Left ventricle myocardium inferior (tissue), 1 donor: ENCODE data around the gene RAB8B. TPM values are rescaled to one million over a fixed set of nuclear protein-coding genes. Genes with fewer than 3 reads are reported as not detected.
A peak's percentile ranks its signal among the peaks of the same experiment; 100 is the strongest.

Source experiments
- DNase-seq: peaks from one replicate; pipeline ENCODE4 v3.0.0-alpha.2; 2020
- H3K27ac ChIP-seq: fragments of 200-600 bp; replicated peaks from 2 replicates; pipeline ENCODE4 v1.8.0; 2021
- H3K27me3 ChIP-seq: fragments of 200-600 bp; 2 replicates; pipeline ENCODE4 v1.8.0; 2021; ENCODE audit warnings: low read depth
- H3K36me3 ChIP-seq: fragments of 200-600 bp; 2 replicates; pipeline ENCODE4 v1.8.0; 2021
- H3K4me1 ChIP-seq: fragments of 200-600 bp; 2 replicates; pipeline ENCODE4 v1.8.0; 2021
- H3K4me3 ChIP-seq: fragments of 200-600 bp; 2 replicates; pipeline ENCODE4 v1.8.0; 2021; ENCODE audit warnings: mild to moderate bottlenecking, moderate library complexity
- H3K9me3 ChIP-seq: fragments of 200-600 bp; replicated peaks from 2 replicates; pipeline ENCODE4 v1.8.0; 2021
- intact Hi-C: fragments of 100-400 bp; cut with micrococcal nuclease; formaldehyde crosslinking; loops from one replicate; pipeline ENCODE4 v1.11.0; 2022
- total RNA-seq: library from RNA; stranded (reverse); fragmentation: NEBNext Ultra II Directional; extraction: Animal tissue kit (Norgen Biotek cat#: 25700); gene quantifications from one replicate; pipeline ENCODE4 v1.2.1, GENCODE V29; 2021
- TF ChIP-seq, protein P1 (sequence below): fragments of 200-600 bp; IDR thresholded peaks from 2 replicates; pipeline ENCODE4 v1.8.0; 2021; ENCODE audit warnings: antibody characterized with exemption, mild to moderate bottlenecking, borderline replicate concordance
- donor health status: DM: no; HTN: yes; CAD: no; lungs with severe emphysema.

RAB8B gene
- total RNA-seq, 1 donor from 2014 or later: 8.1 TPM

GRCh38 chr15:63240109-63240508, 50.7 kb downstream of the RAB8B start:
- no peaks in the 10 kb centered on the region for H3K9me3 ChIP-seq
- no peak for DNase-seq
- TF ChIP-seq, protein P1, sequence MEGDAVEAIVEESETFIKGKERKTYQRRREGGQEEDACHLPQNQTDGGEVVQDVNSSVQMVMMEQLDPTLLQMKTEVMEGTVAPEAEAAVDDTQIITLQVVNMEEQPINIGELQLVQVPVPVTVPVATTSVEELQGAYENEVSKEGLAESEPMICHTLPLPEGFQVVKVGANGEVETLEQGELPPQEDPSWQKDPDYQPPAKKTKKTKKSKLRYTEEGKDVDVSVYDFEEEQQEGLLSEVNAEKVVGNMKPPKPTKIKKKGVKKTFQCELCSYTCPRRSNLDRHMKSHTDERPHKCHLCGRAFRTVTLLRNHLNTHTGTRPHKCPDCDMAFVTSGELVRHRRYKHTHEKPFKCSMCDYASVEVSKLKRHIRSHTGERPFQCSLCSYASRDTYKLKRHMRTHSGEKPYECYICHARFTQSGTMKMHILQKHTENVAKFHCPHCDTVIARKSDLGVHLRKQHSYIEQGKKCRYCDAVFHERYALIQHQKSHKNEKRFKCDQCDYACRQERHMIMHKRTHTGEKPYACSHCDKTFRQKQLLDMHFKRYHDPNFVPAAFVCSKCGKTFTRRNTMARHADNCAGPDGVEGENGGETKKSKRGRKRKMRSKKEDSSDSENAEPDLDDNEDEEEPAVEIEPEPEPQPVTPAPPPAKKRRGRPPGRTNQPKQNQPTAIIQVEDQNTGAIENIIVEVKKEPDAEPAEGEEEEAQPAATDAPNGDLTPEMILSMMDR: no peak
- intact Hi-C loops: no loop called here
- no peak overlapping the region for H3K27ac ChIP-seq
- H3K4me1 ChIP-seq: peaks cover 54% of the 10 kb centered on the region
- H3K27me3 ChIP-seq: no peaks in the 10 kb centered on the region
- H3K36me3 ChIP-seq: no peaks in the 10 kb centered on the region
- H3K4me3 ChIP-seq: no peak overlapping the region

DNA sequence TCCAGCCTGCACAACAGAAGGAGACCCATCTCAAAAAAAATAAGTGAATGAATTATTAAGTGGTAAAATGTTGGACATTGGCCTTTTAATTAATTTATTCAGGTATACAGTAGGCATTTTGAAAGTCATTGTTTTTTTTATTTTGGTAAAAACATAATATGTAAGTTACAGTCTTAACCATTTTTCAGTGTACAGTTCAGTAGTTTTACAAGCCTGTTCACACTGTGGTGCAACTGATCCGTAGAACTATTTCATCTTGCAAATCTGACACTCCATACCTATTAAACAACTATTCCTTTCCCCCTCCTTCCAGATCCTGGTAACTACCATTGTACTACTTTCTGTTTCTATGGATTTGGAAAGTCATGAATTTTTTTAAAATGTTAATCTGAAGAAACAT, 51.9 kb downstream of the RAB8B start:
- TF ChIP-seq, protein P1: no peak
- Histone ChIP-seq H3K27ac (no peak overlapping the region), H3K9me3 (no peaks in the 10 kb centered on the region), H3K27me3 (no peaks in the 10 kb centered on the region), H3K36me3 (peaks cover under 1% of the 10 kb centered on the region), H3K4me1 (peaks cover 52% of the 10 kb centered on the region), H3K4me3 (no peak overlapping the region)
- intact Hi-C loops: no loop called here
- no peak for DNase-seq

DNA sequence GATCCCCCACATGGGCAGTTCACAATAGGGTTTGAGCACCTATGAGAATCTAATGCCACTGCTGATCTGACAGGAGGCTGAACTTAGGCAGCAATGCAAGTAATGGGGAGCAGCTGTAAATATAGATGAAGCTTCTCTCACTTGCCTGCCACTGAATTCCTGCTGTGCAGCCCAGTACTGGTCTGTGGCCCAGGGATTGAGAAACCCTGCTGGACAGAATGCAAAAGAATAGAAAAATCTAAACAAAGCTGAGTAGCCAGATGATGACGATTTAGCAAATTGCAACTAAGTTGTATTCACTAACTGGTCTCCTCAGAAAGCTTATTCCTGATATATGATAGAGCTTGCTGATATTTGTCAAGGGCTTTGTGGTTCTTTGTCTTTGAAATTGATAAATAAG, 53.7 kb downstream of the RAB8B start:
- no peaks in the 10 kb centered on the region for H3K9me3 ChIP-seq
- intact Hi-C loops: no loop called here
- no peaks in the 10 kb centered on the region for H3K27me3 ChIP-seq
- H3K4me3 ChIP-seq: no peak overlapping the region
- DNase-seq: no peak
- H3K4me1 ChIP-seq: peaks cover 55% of the 10 kb centered on the region
- peak overlapping the region; percentile 69 for H3K27ac ChIP-seq
- TF ChIP-seq, protein P1: no peak
- peaks cover 3% of the 10 kb centered on the region for H3K36me3 ChIP-seq

- DNase-seq: no peak
- H3K4me1 ChIP-seq: peaks cover 48% of the 10 kb centered on the region
- TF ChIP-seq, protein P1: no peak
- no peaks in the 10 kb centered on the region for H3K9me3 ChIP-seq
- intact Hi-C loops: no loop called here
- H3K27ac ChIP-seq: peak overlapping the region; percentile 69
- H3K36me3 ChIP-seq: peaks cover 3% of the 10 kb centered on the region
- H3K4me3 ChIP-seq: no peak overlapping the region
- no peaks in the 10 kb centered on the region for H3K27me3 ChIP-seq
Measured at GRCh38 chr15:63243776-63244175, 54.4 kb downstream of the RAB8B start.

DNA sequence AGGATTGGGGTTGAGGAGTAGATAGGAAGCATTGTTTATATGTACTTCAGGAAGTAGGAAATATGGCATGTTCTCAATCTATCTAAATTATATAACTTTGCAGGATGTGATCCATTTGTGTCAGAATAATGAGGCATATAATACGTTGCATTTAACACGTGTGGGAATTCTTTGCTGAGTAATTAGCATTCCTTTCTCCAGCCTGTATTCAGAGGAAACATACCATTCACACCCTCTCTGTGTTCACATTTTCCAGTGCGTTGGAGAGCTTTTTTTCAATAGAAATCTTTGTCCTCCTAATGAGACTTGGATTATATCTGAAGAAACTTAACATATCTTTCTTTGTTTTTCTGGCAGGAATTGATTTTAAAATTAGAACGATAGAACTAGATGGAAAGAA, 55.0 kb downstream of the RAB8B start:
- Histone ChIP-seq H3K4me3 (no peak overlapping the region), H3K27ac (peak overlapping the region; percentile 69), H3K9me3 (no peaks in the 10 kb centered on the region), H3K4me1 (peaks cover 42% of the 10 kb centered on the region), H3K36me3 (peaks cover 3% of the 10 kb centered on the region), H3K27me3 (no peaks in the 10 kb centered on the region)
- DNase-seq: no peak
- TF ChIP-seq, protein P1: no peak
- intact Hi-C loops: no loop called here
